OCI-LY7 (cell line): Measurements from ENCODE around the gene CDK14.

Experiments
- CTCF ChIP-seq: fragments of 200-600 bp; sonication (generic); conservative IDR thresholded peaks from 2 replicates; pipeline ENCODE4 v1.5.1; 2014; ENCODE audit warnings: mild to moderate bottlenecking, antibody characterized with exemption, low read length, moderate library complexity, mixed read lengths
- EZH2phosphoT487 ChIP-seq: fragments of 200-600 bp; sonication (generic); IDR thresholded peaks from 2 replicates; pipeline ENCODE4 v1.6.1; 2018; ENCODE audit warnings: low read depth, borderline replicate concordance, mild to moderate bottlenecking, mixed run types, antibody characterized with exemption, low read length, moderate library complexity, mixed read lengths

DNA sequence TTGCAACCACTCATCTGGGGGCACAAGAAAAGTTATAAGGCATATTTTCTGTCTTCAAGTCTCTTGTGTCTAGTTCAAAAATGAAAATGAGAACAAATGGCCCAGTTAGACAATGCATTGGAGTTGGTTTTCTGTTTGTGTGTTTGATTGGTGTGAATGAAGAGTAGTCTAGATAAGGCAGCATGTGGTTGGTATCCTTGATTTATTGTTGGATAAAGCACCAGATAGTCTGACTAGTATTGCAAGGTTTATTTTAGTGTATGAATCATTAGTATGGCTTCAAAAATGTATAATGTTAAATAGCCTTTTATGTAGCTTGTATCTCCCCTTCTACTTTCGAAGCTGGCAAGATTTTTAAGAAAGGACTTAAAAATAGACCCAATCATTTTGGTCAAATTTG lies 237.3 kb downstream of the CDK14 start:
- TF ChIP-seq EZH2phosphoT487: no peak
- TF ChIP-seq CTCF: no peak
